NCI-H146 treated with DMSO at 0.1 percent for 48 hours (cell line): ENCODE data around the gene TTLL10.

ENCODE experiments used
- DNase-seq: peaks from one replicate; lab custom pipeline; 2025; ENCODE audit not compliant: unreplicated experiment; lab: John Stamatoyannopoulos, UW

TTLL10 gene, protein sequence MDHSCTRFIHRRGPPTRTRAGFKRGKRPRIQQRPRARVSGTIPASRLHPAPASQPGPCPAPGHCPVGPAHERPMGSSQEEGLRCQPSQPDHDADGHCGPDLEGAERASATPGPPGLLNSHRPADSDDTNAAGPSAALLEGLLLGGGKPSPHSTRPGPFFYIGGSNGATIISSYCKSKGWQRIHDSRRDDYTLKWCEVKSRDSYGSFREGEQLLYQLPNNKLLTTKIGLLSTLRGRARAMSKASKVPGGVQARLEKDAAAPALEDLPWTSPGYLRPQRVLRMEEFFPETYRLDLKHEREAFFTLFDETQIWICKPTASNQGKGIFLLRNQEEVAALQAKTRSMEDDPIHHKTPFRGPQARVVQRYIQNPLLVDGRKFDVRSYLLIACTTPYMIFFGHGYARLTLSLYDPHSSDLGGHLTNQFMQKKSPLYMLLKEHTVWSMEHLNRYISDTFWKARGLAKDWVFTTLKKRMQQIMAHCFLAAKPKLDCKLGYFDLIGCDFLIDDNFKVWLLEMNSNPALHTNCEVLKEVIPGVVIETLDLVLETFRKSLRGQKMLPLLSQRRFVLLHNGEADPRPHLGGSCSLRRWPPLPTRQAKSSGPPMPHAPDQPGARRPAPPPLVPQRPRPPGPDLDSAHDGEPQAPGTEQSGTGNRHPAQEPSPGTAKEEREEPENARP

DNA sequence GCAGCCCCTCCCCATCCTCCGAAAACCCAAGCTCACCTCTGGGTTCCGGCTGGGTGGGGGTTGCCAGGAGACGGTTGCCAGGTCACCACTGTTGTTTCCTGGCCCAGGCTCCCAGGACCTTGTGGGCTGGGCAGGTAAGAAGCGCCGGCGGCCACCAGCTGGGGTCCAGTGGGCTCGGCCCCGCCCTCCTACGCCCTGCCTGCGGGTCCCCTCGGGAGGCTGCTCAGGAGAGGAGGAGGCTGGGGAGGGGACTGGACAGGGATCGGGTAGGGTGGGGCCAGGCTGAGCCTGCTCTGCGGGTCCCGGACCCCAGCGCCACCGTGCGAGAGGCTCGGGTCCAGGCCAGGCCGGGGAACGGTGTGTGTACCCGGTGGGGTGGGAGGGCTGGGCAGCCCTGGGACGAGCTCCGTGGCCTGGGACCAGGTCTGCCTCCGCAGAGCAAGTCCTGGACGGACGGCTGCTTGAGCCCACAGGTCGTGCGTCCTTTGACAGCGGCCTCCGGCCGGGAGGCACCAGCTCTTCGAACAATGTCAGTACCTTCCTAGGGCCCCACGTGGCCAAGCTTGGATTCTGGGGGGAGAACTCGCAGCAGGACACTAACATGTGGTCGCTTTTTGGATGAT is at the start of gene TTLL10:
Gene TTLL10, plus strand, starts transcription at position 88 of the 623 bp plus-strand sequence. CDS start 5,336 bp downstream, outside the sequence.
- DNase-seq: no peak

DNA sequence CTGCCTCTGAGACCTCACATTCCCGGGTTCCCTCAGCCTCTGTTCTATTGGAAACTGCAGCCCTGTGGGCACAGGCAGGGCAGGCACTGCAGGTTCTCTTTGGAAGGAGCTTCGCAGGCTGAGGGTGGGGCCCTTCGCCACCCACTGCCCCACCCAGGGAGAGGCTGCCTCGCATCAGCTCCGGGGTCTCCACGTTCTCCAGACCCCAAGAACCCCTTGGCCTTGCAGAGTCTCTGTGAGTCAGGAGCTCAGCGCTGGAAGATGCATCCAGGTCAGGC is 49.2 kb upstream of the TTLL10 start:
- no peak for DNase-seq

DNA sequence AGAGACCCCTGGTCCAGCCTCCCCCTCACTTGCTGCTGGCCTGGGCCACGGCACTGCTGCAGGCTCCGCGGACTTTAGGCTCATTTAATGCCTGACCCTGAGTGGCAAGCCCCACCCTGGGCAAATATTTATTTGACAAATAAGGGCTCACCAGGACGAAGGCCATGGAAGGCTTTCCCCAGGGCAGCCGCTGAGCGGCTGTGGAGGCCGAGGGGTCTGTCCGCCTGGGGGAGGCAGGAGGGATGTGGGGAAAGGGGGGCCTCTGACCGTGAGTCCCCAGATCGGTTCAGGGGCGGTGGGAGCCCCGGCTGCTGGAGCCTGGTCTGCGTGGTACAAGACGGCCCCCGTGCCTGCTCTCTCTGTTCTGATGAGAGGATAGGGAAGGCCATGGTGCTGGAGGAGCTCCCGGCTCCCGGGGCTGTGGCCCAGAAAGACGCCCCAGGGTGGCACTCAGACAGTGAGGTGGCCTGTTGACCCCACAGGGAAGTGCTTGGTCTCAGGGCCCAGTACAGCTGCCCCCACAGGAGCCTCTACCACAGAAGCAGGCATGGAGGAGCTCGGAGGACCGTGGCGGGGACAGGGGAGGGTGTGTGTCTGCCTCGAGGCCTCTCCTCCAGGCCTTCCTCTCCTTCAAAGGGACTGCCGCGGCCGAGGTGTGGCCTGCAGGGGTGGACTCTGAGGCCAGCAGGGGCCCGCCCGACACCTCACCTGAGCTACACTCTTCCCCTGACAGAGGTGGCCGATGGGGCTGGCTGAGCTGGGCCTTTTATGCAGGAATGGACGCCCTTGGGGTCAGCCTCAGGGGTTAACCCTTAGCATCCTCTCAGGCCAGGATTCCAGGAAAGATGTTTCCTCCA is 48.7 kb upstream of the TTLL10 start:
- DNase-seq: no peak

DNA sequence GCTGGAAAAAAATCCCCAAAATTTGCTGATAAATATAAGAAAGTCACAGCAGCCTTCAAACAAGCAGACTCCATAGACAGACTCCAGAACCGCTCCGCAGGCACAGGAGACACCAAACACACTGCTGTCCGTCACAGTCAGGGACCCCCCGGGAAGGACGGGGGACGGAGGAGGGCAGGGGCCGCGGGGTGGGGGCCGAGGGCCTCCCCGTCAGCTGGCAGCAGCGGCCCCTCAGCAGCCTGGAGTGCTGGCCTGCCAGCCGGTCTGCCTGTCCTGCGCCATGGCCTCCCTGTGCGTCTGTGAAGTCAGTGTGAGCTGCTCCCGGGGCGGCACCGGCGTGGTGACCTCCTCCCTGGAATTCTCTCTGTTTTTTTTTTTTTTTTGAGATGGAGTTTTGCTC is 47.7 kb upstream of the TTLL10 start:
- no peak for DNase-seq

DNA sequence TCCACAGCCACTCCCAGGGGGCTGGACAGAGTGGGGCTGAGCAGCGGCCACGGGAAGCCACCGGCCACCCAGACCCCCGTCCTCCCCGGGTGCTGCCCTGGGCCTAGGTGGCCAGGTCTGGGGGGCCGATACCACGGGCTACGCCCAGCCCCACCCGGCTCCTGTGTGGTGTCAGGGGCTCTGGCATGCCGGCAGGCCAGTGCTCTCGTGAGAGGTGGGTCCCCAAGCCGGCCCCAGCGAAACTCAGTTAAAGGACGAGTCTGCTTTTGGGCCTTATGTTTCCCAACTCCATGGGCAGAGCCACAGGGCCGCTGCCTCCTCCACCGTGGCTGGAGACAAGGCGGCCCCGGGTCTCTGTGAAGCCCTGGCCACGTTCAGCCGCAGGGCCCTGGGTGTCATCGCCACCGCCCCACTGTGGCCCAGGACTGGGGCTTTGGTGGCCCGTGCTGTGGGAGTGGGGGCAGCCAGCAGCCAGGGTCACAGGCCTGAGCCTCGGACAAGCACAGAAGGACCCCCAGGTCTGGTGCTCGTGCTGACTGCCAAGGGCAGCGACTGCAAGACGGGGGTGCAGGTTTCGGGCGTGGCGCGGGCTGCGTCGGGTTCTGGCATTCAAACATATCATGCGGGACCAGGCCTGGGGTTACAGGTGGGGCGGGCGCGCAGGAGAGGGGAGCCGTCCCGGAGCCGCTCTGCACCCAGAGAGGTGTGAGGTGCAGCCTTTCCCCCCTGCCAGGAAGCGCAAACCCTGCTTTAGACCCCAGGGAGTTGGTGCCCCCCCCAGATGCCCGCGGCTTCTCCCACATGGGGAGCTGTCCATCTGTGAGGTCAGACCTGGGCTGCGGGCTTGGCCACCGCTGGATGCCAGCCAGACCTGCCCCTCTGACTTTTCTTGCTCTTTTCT is 45.9 kb upstream of the TTLL10 start:
- DNase-seq: no peak

DNA sequence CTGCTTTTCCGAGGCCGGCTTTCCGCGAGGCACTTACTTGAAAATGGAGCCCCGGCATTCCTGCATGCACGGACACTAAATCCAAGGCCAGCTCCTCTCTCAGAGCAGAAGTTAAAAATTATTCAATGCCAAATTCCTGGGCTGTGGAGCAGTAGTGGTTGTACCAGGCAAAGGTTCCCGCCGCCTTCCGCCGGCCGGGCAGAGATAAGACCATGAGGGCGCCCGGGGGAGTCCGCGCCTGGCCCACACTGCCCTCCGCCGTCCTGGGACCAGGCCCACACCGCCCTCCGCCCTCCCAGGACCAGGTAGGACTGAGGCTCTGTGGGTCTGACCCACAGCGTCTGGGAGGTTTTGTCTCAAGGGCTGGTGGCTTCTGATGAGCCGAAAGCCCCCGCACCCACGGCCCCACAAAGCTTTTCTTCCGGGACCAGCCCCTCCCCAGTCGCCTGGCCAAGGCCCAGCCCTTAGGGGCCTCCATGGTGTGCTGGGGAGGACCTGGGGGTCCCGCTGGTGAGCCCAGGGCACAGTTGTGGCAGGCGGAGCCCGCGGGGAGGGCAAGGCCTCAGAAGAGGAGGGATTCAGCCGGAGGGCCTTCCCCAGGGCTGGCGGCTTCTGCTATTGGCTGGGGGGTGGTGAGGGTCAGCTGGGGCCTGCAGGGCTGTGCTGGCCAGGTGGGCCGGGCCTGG is 45.1 kb upstream of the TTLL10 start:
- no peak for DNase-seq

DNA sequence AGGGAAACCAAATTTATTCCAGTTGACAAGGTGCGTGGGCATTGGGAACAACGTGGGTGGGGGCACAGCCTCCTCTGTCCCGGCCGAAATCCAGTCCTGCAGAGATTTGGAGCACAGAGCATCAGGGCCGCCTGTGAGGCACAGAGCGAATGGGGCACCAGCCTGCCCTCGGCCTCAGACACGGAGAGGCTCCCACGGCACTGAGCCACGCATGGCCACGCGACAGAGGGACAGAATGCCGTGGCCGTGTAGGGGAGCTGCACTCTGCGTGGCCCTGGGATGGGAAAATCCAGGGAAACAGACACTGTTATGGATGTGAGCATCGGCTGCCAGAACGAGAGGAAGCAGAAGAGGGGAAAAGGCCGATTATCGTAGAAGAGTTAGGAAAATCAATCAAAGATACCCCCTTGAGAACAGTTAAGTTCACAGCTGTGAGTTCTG is 44.3 kb upstream of the TTLL10 start:
- no peak for DNase-seq

DNA sequence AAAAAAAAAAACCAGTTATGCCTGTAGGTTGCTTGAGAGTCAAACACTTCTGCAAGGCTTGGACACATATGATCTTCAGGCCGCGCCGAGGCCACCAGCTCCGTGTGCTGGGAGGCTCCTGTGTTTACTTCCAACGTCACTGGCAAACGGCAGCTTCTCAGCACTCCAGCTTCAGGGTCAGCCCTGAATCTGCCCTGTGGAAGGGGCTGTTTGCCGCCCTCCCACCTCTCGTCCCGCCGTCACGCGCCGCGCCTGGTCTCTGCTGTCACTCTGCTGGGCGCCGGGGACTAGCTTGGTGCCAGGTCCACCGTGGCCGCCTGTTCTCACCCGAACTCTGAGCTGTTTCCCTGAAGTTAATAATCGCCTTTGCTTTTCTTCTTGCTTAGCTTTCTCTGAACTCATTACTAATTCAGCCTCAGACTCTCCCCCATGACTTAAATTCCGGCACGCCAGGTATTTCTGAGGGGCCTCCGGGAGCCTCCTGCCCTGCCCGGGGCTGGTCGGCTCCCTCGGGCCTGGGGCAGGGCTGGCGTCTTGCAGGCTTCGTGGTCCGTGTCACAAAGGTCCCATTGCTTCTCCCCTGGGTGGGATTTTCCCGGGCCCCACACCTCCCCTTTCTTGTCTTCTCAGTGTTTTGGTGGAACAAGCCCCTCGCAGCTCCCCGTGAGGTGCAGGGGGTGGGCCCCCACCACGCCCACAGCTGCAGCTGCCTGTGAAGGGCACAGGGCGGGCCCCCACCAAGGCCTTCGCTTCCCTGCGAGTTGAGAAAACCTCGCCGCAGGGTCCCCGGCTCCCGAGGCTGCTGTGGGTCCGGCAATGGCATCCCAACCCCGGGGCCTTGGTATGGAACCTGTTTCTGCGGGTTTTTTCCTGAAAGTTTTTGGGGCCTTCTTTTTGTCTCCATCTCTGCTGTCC is 43.2 kb upstream of the TTLL10 start:
- DNase-seq: no peak

DNA sequence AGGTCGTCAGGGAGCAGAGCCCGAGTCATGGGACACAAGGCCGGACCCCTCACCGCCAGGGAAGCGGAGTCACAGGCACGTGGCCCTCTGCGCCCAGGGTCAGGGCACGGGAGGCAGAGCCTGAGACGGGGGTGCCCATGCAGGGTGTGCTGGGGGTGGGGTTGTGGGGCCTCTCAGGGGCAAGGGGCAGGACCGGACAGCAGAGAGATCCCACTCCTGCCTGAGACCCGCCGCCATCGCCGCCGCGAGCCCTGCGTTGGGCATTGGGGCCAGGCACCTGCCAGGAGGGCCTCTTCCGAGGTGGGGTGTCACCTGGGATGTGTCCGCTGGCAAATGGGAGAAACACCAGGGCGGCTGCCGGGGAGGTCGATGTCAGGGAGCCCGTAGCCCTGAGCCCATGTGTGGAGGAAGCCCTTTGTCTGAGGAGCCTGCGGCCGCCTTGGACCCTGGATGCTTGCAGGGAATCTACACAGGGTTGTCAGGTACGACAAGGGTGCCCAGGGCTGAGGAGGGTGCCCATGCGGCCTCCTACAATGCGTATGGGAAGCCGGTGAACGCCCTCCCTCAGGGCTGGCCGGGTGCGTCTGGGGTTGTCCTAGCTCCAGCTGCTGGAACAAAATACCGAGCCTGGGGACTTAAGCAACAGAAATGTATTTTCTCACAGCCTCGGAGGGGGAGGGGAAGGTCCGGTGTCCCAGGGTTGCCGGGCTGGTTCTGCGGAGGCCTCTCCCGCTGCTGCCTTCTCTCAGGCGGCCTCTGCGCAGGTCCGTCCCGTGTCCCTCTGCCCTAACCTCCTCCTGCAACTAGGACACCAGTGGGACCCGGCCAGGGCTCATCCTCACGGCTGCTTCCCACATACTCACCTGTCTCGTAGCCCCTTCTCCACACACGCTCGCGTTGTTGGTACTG is 41.4 kb upstream of the TTLL10 start:
- no peak for DNase-seq

DNA sequence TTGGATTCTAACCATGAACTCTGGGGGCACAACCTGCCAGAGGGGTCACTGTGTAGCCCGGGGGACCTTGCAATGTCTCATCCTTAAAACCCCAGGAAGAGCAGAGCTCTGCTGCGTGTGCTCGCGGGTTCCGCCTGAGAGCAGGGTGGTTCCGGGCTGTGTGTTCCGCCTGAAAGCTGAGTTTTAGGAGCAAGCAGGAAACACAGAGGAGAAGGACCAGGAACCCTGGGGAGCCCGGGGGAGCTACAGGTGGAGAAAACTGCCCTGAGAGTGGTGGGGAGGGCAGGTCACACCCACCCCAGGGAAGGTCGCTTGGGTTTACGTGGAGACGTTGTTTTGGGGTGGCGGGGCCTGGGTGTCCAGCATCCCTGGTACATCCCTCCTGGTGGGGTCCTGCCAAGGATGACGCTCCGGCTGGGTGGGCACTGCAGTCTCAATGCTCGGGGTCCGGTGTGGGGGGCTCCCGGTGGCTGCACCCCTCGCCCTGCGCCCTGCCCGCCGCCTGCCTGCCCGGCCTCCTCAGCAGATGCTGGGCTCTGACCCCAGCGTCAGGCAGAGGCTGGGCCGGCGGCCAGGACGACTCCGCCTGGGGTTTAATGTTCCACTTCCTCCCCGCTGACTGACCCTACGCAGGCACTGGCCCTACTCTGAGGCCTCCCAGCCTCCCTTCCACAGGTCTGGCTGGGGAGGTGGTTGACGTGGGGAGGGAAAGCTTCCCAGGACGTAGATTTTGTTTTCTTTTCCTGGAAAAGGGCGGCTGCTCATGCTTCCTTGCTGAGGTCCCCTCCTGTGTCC is 40.5 kb upstream of the TTLL10 start:
- no peak for DNase-seq

DNA sequence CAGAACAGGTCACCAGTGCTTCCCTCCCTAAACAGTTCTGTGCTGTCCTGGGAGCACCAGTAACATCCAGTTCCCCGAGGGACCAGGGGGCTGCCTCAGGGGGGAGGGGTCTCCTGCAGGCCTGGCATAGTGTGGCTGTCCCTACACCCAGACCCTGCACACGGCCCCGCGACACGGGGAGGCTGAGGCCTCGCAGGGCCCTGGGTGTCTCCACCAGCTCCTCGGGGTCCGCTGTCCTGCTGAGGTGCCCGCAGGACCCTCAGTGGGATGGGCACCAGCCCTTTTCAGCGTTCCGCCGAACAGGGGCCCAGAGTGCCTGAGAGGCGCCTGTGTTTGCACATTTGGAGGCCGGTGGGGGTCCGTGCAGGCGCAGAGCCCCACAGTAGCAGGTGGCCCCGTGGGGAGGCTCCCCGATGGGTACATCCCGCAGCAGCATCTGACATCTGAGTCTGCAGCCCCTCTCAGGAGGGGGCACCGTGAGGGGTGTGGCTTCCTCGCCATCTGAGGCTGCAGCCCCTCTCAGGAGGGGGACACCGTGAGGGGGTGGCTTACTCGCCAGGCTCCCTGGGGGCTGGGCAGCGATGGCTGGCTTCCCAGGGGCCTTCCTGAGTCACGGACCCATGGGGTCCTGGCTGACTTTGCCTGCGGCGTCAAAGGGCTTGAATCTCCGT is 39.2 kb upstream of the TTLL10 start:
- DNase-seq: no peak

DNA sequence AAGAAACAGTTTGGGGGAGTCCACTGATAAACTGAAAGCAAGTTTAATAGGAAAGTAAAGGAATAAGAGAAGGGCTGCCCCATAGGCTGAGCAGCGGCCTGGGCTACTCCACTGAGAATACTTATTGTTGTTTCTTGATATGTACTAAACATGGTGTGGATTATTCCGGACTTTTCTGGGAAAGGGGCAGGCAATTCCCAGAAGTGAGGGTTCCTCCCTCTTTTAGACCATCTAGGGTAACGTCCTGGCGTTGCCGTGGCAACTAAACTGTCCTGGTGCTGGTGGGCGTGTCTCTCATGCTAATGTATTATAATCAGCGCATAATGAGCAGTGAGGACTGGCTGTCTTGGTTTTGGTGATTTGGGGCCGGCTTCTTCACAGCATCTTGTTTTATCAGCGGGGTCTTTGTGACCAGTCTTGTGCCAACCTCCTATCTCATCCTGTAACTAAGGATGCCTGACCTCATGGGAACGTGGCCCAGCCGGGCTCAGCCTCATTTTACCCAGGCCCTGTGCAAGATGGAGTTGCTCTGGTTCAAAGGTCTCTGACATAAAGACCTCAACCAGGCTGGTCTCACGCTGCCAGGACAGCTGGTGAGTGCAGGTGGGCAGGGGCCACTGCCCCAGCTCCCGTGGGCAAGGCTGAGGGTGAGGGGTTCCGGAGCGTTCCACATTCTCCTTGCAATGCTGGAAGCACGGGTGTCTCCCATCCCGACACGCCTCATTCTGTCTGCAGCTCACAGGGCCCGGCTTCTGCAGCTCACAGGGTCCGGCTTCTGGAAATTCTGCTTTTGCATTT is 38.1 kb upstream of the TTLL10 start:
- DNase-seq: no peak

DNA sequence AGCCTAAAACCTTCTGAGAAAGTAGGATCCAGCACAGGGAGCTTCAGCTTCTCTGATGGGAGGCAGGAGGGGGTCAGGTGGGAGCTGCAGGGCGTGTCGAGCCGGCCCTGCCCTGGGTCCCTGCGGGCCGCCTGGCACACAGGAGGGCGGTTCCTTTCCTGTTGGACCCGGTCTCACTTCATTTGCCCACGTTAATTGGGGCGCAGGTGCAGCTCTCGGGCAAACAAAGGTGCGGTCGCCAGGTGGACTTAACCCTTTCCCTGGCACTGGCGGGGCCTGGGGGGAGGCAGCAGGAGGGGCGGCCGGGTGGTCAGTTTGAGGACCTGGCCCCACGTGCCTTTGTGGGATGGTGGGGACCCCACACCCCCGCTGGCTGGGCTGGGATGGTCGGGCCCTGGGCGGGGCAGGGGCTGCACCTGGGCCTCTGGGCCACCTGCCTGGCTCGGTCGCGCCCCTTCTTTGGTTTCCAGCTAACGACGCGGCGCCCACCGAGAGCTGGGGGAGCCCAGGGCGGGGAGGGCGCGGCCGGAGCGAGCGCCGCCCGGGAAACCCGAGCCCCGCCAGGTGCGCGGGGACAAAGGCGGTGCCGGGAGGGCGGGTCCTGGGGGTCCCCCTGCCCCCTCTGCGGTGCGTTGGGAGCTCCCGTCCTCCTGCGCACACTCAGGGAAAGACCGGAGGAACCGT is 37.0 kb upstream of the TTLL10 start:
- peak; percentile 72 for DNase-seq

DNA sequence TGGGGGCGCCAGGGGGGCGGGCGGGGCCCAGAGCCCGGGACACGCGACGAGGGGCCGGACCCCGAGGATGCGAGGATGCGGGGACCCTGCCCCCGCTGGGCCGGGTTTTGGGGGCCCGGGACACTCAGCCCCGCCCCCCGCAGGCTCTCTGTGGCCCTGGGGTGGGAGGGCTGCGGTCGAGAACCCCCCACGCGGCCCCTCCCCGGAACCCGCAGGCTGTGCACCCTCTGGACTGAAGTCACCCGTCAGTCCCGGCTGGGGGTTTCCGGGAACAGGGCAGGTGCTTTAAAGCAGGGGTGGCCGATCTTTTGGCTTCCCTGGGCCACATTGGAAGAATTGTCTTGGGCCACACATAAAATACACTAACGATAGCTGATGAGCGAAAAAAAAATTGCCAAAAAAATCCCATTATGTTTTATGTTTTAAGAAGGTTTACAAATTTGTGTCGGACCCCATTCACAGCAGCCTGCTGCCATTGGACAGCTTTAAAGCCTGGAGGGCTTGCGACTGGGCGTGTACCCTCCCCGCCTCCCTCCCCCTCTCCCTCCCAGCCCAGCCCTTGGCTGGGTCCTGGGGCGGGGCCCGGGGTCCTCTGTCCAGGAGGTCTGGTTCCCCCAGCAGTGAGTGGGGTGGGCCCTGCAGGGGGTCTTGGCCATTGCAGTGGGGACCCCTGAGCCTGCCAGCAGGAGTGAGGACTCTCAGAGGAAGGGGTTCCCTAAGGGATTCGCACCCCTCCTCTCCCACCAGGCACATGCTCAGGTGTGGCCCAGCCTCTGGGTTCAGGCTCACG is 36.2 kb upstream of the TTLL10 start:
- no peak for DNase-seq
